GM18951 (cell line): Measurements from ENCODE around the gene CALN1.

Experiments used
- POLR2A ChIP-seq: IDR thresholded peaks from 4 replicates; pipeline ENCODE4 v1.6.1; 2011; ENCODE audit warnings: mild to moderate bottlenecking; ENCODE audit not compliant: insufficient read length, insufficient read depth; ENCODE audit errors: extremely low read depth
- in situ Hi-C: fragments of 300-500 bp; cut with MboI; formaldehyde crosslinking; loops from one replicate; pipeline ENCODE4 v1.12.0; 2022; ENCODE audit warnings: low sequenced_read_pairs, mixed read lengths, inconsistent platforms; ENCODE audit not compliant: unreplicated experiment

CALN1 gene

GRCh38 chr7:72292794-72293193 is 119.3 kb downstream of the CALN1 start:
- no peak for TF ChIP-seq POLR2A
- in situ Hi-C loops = no loop called here

- in situ Hi-C loops = no loop called here
- TF ChIP-seq POLR2A = no peak
Measured at GRCh38 chr7:72292118-72292517, 120.0 kb downstream of the CALN1 start.

GRCh38 chr7:72286519-72286918 is 125.6 kb downstream of the CALN1 start:
- in situ Hi-C loops = no loop called here
- no peak for TF ChIP-seq POLR2A

GRCh38 chr7:72283309-72283708 is 128.8 kb downstream of the CALN1 start:
- in situ Hi-C loops = no loop called here
- TF ChIP-seq POLR2A = no peak

GRCh38 chr7:72281308-72281707 is 130.8 kb downstream of the CALN1 start:
- TF ChIP-seq POLR2A = no peak
- in situ Hi-C loops = no loop called here

- TF ChIP-seq POLR2A = no peak
- in situ Hi-C loops = no loop called here
Measured at GRCh38 chr7:72279203-72279602, 132.9 kb downstream of the CALN1 start.

- in situ Hi-C loops = no loop called here
Measured at GRCh38 chr7:72278550-72278949, 133.6 kb downstream of the CALN1 start.

GRCh38 chr7:72275382-72276070 is 136.6 kb downstream of the CALN1 start:
- in situ Hi-C loops = no loop called here
- no peak for TF ChIP-seq POLR2A

More at GRCh38 chr7:72278550-72278949, 133.6 kb downstream of the CALN1 start:
- TF ChIP-seq POLR2A = no peak

GRCh38 chr7:72272479-72272878 is 139.7 kb downstream of the CALN1 start:
- TF ChIP-seq POLR2A = no peak
- in situ Hi-C loops = no loop called here

- in situ Hi-C loops = no loop called here
- no peak for TF ChIP-seq POLR2A
Measured at GRCh38 chr7:72268796-72269195, 143.3 kb downstream of the CALN1 start.

GRCh38 chr7:72268090-72268489 is 144.0 kb downstream of the CALN1 start:
- in situ Hi-C loops = no loop called here
- TF ChIP-seq POLR2A = no peak

GRCh38 chr7:72267291-72267800 is 144.8 kb downstream of the CALN1 start:
- no peak for TF ChIP-seq POLR2A
- in situ Hi-C loops = no loop called here

- TF ChIP-seq POLR2A = no peak
- in situ Hi-C loops = no loop called here
Measured at GRCh38 chr7:72266771-72267170, 145.4 kb downstream of the CALN1 start.

- no peak for TF ChIP-seq POLR2A
- in situ Hi-C loops = no loop called here
Measured at GRCh38 chr7:72265071-72265904, 146.8 kb downstream of the CALN1 start.
